ENCODE results near the gene PCCA.

The PCCA gene

DNA sequence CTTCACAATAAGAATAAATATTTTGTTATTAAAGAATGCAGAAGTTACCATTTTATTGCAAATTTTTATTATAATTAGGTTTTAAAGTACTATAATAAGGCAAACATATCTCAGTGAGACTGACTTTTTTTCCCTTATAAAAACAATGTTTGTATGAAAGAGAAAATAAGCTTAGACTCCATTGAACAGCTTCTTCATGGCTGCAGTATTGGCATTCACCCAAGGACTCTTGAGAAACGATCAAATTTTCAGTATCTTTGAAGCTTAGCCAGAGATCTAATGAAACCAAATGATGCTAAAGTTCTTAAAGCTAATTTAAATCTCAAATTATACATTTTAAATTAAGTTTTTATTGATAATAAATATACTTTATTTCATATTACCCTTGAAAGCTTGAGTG, 371.4 kb downstream of the PCCA start:
- no peak for DNase-seq (ENCODE audit: low read depth in 2 of 3, low spot score in 2 of 3)

DNA sequence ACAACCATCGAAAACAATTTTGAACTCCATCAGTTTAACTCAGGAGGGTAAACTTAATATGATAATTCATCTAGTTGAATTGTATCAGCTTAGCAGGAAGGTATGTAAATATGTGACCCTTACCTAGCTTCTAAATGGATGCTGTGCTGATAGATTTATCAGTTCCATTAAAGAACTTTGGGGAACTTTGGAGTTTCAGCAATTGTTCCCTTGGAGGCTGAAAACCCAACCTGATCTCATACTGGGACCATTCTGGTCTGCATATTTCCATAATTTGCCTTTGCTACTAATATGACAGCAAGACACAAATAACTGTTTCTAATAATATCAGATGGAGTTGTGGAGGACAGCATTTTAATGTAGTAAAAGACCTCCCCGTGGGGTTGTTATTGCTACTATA, 371.9 kb downstream of the PCCA start:
- no peak for DNase-seq (ENCODE audit: low read depth in 2 of 3, low spot score in 2 of 3)

GRCh38 chr13:100461309-100462030, 372.6 kb downstream of the PCCA start:
- DNase-seq (ENCODE audit: low read depth in 2 of 3, low spot score in 2 of 3): no peak

DNA sequence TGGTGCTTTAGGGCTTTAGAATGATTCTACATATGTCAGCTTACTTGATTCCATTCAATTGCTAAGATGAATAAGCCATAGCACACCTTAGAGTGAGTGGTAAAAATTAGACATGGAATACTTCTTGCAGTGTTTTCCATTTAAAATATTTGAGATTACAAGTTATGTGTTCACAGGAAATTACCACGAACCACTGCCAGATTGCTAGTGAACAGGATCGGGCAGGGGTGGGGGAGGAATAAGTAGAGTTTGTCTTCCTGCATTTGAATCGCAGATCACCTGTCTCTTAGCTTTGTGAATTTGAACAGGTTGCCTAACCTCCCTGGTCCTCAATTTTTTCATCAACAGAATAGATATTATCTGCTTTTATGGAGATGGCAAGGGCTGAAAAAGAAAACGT, 375.1 kb downstream of the PCCA start:
- no peak for DNase-seq (ENCODE audit: low read depth in 2 of 3, low spot score in 2 of 3)

DNA sequence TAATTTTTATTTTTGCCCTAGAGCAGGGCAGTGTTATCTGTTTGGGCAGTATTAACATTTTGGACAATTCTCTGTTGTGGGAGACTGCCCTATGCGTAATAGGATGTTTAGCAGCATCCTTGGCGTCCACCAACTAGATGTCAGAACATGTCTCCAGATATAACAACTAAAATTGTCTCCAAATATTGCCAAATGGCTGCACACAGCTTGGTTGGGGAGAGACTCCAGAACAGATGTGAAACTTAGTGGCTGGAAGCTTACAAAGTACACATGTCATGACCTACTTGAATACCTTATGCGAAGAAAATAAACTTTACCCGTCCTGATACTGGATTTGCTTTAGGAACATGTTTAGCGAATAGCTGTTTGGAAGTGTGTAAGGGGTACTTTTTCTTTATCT, 376.7 kb downstream of the PCCA start:
- no peak for DNase-seq (ENCODE audit: low read depth in 2 of 3, low spot score in 2 of 3)

GRCh38 chr13:100470866-100471505, 382.1 kb downstream of the PCCA start:
- DNase-seq (ENCODE audit: low read depth in 2 of 3, low spot score in 2 of 3): no peak

GRCh38 chr13:100473087-100473486, 384.2 kb downstream of the PCCA start:
- no peak for DNase-seq (ENCODE audit: low read depth in 2 of 3, low spot score in 2 of 3)

DNA sequence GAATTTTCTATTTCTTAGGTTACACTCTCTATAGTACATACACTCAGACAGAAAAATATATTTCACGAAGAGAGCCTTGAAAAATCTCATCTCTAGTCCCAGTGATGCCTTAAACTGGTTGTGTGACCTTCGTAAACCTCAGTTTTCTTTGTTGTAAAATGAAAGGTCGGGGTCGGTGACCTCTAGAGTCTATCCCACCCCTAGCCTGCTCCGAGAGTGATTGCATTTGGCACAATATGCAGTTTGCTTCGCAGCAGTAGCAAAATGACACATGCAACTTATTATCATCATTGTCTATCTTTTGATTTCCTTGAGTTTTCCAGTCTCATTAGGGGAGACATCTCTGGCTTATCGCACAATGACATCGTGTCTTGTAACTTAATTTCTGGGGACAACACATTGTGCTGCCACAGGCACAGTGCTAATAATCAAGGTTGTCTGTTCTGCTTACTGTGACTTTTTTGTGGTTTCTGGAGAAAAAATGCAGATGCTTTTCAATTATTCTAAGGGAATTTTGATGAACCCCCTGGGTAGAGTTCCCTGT, 384.7 kb downstream of the PCCA start:
- DNase-seq (ENCODE audit: low read depth in 2 of 3, low spot score in 2 of 3): no peak

DNA sequence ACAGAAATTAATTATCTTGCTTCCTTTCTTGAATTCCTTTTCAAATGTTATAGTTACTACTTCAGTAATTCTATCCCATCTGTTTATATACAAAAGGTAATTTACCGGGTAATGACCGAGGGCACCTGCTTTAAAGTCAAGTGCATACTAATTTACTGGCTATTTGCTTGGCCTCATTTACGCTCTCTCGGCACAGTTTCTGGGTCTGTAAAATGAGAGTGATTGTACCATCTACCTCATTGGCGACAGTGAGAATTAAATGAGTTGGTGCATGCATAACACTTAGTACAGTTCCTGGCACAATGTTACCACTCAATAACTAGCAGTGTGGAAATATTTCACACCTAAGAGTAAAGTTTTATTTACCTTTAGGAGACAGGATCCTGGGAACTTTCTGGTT, 388.1 kb downstream of the PCCA start:
- DNase-seq (ENCODE audit: low read depth in 2 of 3, low spot score in 2 of 3): no peak

DNA sequence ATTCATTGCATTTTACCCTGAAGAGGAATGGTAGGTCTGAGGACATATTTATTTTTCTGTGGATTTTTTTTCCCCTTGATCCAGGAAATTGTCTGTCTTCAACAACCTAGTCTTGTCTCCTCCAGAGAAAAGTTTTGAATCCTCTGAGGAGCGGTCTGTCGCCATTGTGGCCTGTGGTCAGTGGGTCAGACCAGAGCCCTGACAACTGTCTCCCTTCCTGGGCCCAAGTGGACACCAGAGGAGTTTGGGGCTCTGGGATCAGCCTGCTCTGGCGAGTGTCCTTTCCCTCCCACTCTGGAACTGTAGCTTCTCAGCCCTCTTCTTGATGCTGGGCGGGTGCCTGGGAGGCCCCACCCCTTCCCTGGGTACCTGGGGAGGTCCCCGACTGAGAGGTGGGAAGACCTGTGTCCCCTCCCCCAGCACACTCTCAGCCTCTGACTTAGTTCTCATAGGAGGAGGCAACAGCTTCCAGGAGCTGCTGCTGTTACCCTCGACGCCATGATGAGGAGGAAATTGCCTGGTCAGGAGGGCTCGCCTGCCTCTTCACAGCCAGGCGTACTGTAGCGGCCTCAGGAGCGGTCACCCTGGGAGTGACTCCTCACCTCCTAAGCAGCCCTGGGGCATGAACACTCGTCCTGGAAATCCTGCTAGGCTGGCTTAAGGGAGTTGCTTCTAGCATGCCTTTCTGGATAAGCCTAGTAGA, 389.4 kb downstream of the PCCA start:
- no peak for DNase-seq (ENCODE audit: low read depth in 2 of 3, low spot score in 2 of 3)

- DNase-seq (ENCODE audit: low read depth in 2 of 3, low spot score in 2 of 3): no peak
These were observed 391.8 kb downstream of the PCCA start for GRCh38 chr13:100480676-100481075.

DNA sequence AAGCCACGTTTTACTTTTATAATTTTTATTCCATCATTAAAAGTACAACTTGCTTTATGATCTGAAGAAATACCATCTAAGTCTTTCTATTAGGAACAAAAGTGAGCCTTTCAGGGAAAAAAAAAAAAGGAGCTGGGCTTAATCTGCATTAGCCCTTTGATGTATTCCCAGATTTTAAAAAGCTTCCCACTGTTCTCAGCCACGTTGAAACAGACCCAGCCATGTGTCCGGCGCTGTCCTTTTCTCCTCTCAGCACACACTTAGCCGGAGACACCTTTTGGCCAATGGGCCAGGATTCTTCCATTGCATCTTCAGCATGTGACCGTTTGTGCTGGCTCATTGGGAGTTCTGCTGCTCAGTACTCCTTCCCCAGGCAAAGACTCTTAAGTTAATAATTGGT, 394.2 kb downstream of the PCCA start:
- no peak for DNase-seq (ENCODE audit: low read depth in 2 of 3, low spot score in 2 of 3)

GRCh38 chr13:100483841-100484381, 395.0 kb downstream of the PCCA start:
- DNase-seq (ENCODE audit: low read depth in 2 of 3, low spot score in 2 of 3): no peak

DNA sequence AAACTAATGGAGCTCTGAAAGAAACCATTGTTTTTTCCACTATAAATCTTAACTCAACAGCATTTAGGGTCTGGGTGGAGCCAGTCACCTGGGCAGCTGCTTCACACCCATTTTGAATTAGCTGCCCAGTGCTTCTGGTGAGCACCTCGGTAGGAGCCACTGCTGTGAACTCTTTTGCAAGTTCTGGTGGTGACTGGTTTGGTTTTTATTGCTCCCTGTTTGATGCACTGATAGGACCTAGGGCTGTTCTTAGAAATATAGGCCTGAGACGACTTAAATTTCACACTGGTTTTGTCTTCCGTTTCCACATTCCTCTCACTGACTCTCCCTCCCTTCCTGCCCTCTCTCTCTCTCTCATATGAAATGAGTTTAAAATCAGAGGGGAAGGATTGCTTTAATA, 395.8 kb downstream of the PCCA start:
- DNase-seq (ENCODE audit: low read depth in 2 of 3, low spot score in 2 of 3): no peak

DNA sequence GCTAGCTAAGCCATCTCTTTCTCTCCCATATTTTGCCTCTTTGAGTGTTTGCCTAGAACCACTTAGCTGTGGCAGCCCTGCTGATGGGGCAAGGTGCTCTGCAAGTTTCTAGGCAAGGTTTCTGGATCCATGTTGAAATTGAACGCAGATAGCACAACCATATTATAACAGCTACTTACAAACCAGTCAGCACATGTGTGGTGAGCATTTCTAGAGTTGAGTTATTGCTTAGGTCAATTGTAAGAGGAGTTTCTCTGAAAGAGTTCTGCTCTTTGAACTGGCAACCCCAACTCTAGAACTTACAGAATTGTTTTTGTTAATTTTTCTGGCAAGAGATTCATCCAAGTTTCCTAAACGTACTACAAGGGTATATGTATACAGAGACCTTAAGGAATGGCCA, 396.4 kb downstream of the PCCA start:
- no peak for DNase-seq (ENCODE audit: low read depth in 2 of 3, low spot score in 2 of 3)

DNA sequence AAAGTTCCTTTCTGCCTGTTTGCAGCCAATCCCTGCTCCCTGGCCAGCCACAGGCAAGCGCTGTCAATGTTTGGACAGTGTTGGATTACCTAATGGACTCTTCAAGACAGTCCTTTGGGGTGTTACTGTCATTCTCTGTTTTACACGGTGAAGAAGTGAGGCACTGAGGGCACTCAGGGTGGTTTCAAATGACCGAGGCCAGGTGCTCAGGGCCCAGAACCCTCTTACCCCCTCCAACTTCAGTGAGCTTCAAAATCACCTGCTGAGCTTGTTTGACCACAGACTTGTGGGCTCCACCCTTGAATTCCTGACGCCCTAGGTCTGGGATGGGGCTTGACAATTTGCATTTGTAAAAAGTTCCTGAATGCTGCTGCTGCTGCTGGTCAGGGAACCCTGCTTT, 401.8 kb downstream of the PCCA start:
- no peak for DNase-seq (ENCODE audit: low read depth in 2 of 3, low spot score in 2 of 3)

DNA sequence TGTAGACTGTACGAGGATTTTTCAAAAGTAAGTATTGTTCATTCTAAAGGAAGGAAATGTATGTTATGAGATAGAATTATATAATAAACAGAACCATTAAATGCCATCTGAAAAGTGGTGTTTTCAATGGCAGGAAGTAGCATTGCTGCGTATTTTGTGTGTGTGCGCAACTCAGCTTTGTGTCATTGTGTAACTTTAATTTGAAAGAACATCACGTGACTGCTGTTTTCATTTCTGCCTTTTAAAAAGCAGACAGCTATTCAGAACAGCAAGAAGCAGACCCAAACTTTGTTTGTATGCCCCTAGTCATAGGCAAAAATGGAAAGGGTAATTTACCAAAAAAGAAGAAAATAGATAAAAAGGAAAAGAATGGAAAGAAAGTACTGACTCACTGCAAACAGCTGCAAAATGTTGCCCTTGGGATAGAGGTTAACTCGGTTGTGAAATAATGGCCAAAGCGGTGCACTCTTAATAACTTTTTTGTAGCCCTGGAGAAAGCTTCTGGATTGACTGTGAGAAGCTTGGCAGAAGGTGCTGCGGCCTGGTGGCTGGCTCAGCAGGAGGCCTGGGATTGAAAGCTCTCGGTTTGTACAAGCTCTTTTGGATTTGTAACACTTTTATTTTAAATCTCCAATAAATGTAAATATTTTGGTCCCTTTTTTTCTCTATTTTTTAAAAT, 402.4 kb downstream of the PCCA start:
- no peak for DNase-seq (ENCODE audit: low read depth in 2 of 3, low spot score in 2 of 3)

- DNase-seq (ENCODE audit: low read depth in 2 of 3, low spot score in 2 of 3): no peak
These were observed 404.5 kb downstream of the PCCA start for GRCh38 chr13:100493418-100493817.

DNA sequence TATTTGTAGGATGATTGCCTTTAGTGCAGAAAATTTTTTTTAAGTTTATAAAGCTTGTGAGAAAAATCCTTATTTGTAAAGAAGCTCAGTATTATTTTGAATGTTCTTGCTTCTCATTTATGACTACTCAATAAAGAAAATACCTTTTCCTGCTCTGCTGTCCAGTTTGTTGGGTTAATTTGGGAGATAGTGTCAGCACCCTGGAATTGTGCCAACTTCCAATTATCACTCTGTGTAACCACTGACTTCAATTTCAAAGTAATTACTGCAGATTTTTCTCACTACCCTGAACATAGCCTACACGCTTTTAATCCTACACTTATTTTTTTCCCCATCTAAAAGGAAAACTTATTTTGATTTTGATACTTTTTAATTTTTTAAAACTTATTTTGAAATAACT, 406.6 kb downstream of the PCCA start:
- DNase-seq (ENCODE audit: low read depth in 2 of 3, low spot score in 2 of 3): no peak

DNA sequence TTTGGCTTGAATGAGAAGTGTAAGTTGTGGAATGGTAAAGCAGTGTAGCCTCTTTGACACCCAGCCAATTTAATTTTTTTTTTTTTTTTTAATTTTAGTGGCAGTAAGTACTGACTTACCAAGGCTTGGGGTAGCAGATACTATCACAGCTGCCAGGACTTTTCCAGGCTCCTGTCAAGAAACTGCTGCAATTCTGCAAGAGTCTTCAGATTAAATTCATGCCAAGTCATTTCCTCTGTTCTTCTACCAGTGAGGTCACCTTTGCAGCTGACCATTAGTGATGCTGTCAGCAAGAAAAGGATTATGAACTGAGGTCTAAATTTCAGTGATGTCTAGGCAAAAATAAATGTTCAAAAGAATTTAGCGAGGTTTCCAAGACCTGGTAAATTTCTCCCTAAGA, 408.5 kb downstream of the PCCA start:
- DNase-seq (ENCODE audit: low read depth in 2 of 3, low spot score in 2 of 3): no peak

- no peak for DNase-seq (ENCODE audit: low read depth in 2 of 3, low spot score in 2 of 3)
These were observed 413.6 kb downstream of the PCCA start for GRCh38 chr13:100502446-100502845.

Data from activated CD8-positive, alpha-beta memory T cell treated with anti-CD3 and anti-CD28 coated beads for 48 hours (primary cell).